ENCODE data around the gene LTC4S.

- no peak for TF ChIP-seq CTCF (IDR thresholded peaks at IDR 0.05; ENCODE audit: insufficient read depth, low read length)
- no peak for TF ChIP-seq REST (IDR thresholded peaks at IDR 0.05; ENCODE audit: insufficient replicate concordance, low read depth)
- TF ChIP-seq GABPA (IDR thresholded peaks at IDR 0.05; ENCODE audit: low read depth) = no peak
Measured at GRCh38 chr5:179781846-179782245, 11.9 kb upstream of the LTC4S start.

All from HL-60 (cell line).